Hepatocyte (in vitro differentiated cells): Measurements from ENCODE around the gene MAP3K20.

Source experiments
- EZH2 ChIP-seq: fragments of 200-600 bp; sonication (generic); IDR thresholded peaks from 2 replicates; pipeline ENCODE4 v1.6.1; 2016; ENCODE audit warnings: antibody characterized with exemption, mild to moderate bottlenecking, borderline replicate concordance
- TF ChIP-seq, protein P1 (sequence below): fragments of 200-600 bp; sonication (generic); IDR thresholded peaks from 2 replicates; pipeline ENCODE4 v1.5.1; 2016; ENCODE audit warnings: antibody characterized with exemption, mild to moderate bottlenecking; ENCODE audit not compliant: poor library complexity

DNA sequence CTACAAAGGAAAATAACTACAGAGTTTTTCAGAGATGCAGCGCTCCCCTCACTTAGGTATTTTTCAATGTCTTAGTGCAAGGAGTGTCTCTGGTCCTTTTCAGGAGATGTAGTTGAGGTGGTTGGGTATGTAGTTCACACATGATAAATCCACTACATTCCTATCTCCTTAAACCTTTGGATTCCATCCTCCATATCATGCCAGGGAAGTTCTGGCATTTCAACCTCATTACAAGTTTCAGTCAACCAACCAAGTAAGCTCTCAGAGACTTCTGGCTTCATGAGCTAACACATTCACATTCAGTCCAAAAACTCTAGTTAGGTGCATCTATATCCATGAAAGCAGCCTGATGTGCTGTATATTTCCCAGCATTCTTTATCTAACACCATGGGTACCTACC is 47.3 kb downstream of the MAP3K20 start:
- TF ChIP-seq, protein P1, sequence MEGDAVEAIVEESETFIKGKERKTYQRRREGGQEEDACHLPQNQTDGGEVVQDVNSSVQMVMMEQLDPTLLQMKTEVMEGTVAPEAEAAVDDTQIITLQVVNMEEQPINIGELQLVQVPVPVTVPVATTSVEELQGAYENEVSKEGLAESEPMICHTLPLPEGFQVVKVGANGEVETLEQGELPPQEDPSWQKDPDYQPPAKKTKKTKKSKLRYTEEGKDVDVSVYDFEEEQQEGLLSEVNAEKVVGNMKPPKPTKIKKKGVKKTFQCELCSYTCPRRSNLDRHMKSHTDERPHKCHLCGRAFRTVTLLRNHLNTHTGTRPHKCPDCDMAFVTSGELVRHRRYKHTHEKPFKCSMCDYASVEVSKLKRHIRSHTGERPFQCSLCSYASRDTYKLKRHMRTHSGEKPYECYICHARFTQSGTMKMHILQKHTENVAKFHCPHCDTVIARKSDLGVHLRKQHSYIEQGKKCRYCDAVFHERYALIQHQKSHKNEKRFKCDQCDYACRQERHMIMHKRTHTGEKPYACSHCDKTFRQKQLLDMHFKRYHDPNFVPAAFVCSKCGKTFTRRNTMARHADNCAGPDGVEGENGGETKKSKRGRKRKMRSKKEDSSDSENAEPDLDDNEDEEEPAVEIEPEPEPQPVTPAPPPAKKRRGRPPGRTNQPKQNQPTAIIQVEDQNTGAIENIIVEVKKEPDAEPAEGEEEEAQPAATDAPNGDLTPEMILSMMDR = no peak
- no peak for TF ChIP-seq EZH2
